HepG2 (cell line): Measurements from ENCODE around the gene CTNND2. TPM values are rescaled to one million over a fixed set of nuclear protein-coding genes. Genes with fewer than 3 reads are reported as not detected.

Experiments used
- BRCA1 ChIP-seq: sonication (generic); formaldehyde crosslinking; IDR thresholded peaks from 2 replicates; pipeline ENCODE4 v1.4.0; 2020; ENCODE audit warnings: missing genetic modification reagents
- DMAP1 ChIP-seq: IDR thresholded peaks from 2 replicates; pipeline ENCODE4 v1.6.1; 2016
- HIVEP1 ChIP-seq: sonication (generic); formaldehyde crosslinking; IDR thresholded peaks from 2 replicates; pipeline ENCODE4 v1.4.0; 2020; ENCODE audit warnings: mild to moderate bottlenecking, missing genetic modification reagents
- HMG20B ChIP-seq: conservative IDR thresholded peaks from 2 replicates; pipeline ENCODE4 v1.6.1; 2016; ENCODE audit warnings: missing genetic modification reagents, missing compliant biosample characterization
- KAT2B ChIP-seq: fragments of 150-350 bp; IDR thresholded peaks from 2 replicates; pipeline ENCODE4 v1.6.1; 2014; ENCODE audit warnings: low read depth, low read length, borderline replicate concordance
- MAFK ChIP-seq, 2 experiments: IDR thresholded peaks in 1 of 2; conservative IDR thresholded peaks in 1 of 2; 2 replicates each; pipeline ENCODE4 v1.6.1; 2011; ENCODE audit warnings: improper control_type of control experiment in 2 of 2, low read length in 2 of 2
- NFKB2 ChIP-seq: sonication (generic); formaldehyde crosslinking; IDR thresholded peaks from 2 replicates; pipeline ENCODE4 v1.4.0; 2020; ENCODE audit warnings: missing genetic modification reagents, borderline replicate concordance
- PRPF4 ChIP-seq: fragments of 200-400 bp; formaldehyde crosslinking; IDR thresholded peaks from 2 replicates; pipeline ENCODE4 v1.6.1; 2016; ENCODE audit warnings: low read length, low read depth; ENCODE audit not compliant: poor library complexity, severe bottlenecking
- REPIN1 ChIP-seq: sonication (generic); formaldehyde crosslinking; IDR thresholded peaks from 2 replicates; pipeline ENCODE4 v1.8.0; 2022; ENCODE audit warnings: missing genetic modification reagents, low read depth, mild to moderate bottlenecking, borderline replicate concordance
- THYN1 ChIP-seq: sonication (generic); formaldehyde crosslinking; IDR thresholded peaks from 2 replicates; pipeline ENCODE4 v1.8.1; 2023; ENCODE audit warnings: low read depth, mild to moderate bottlenecking, moderate library complexity, missing genetic modification reagents, borderline replicate concordance
- TRIM24 ChIP-seq: sonication (generic); formaldehyde crosslinking; IDR thresholded peaks from 2 replicates; pipeline ENCODE4 v1.8.0; 2022; ENCODE audit warnings: mild to moderate bottlenecking, missing genetic modification reagents
- ZBTB39 ChIP-seq: sonication (generic); formaldehyde crosslinking; IDR thresholded peaks from 2 replicates; pipeline ENCODE4 v1.5.0; 2020; ENCODE audit warnings: missing genetic modification reagents
- ZNF207 ChIP-seq: fragments of 450-650 bp; IDR thresholded peaks from 2 replicates; pipeline ENCODE4 v1.6.1; 2016; ENCODE audit warnings: antibody characterized with exemption, borderline replicate concordance
- ZNF234 ChIP-seq: sonication (generic); formaldehyde crosslinking; conservative IDR thresholded peaks from 2 replicates; pipeline ENCODE4 v1.5.1; 2020; ENCODE audit warnings: mild to moderate bottlenecking, missing genetic modification reagents
- ZNF34 ChIP-seq: sonication (generic); formaldehyde crosslinking; IDR thresholded peaks from 2 replicates; pipeline ENCODE4 v1.4.0; 2020; ENCODE audit warnings: mild to moderate bottlenecking, missing genetic modification reagents, borderline replicate concordance
- ZNF350 ChIP-seq: sonication (generic); formaldehyde crosslinking; IDR thresholded peaks from 2 replicates; pipeline ENCODE4 v1.4.0; 2020; ENCODE audit warnings: mild to moderate bottlenecking, low read depth, missing genetic modification reagents, borderline replicate concordance
- ZNF564 ChIP-seq: sonication (generic); formaldehyde crosslinking; IDR thresholded peaks from 2 replicates; pipeline ENCODE4 v1.8.1; 2023; ENCODE audit warnings: mild to moderate bottlenecking, missing genetic modification reagents
- ZZZ3 ChIP-seq: sonication (generic); formaldehyde crosslinking; IDR thresholded peaks from 2 replicates; pipeline ENCODE4 v1.4.0; 2020; ENCODE audit warnings: missing genetic modification reagents, mild to moderate bottlenecking, borderline replicate concordance
- polyA plus RNA-seq, 8 experiments: library from polyadenylated mRNA; depleted of rRNA in 3 of 8; stranded (reverse) in 7 of 8; unstranded in 1 of 8; fragments of >200 nt; fragmentation: Illumina TruSeq in 4 of 8; extraction: Trizol in 4 of 8; gene quantifications; 2 replicates each; pipeline versions ENCODE4 v1.2.1 to v1.2.3, GENCODE V29; 2011 to 2016; ENCODE audit warnings: low read depth in 4 of 8, missing spikeins in 1 of 8, mixed read lengths in 1 of 8; ENCODE audit not compliant: insufficient read depth in 1 of 8
- total RNA-seq, 5 experiments: library from RNA; depleted of rRNA; stranded (reverse); fragments of >200 nt; fragmentation: Illumina TruSeq; extraction: Trizol; gene quantifications; 2 replicates each; pipeline ENCODE4 v1.2.3, GENCODE V29; 2016; ENCODE audit warnings: low read depth in 1 of 5
- TF ChIP-seq, protein P1 (sequence below): sonication (generic); formaldehyde crosslinking; IDR thresholded peaks from 2 replicates; pipeline ENCODE4 v1.4.0; 2020; ENCODE audit warnings: missing genetic modification reagents, borderline replicate concordance
- TF ChIP-seq, protein P2 (sequence below): sonication (generic); formaldehyde crosslinking; IDR thresholded peaks from 2 replicates; pipeline ENCODE4 v1.4.0; 2020; ENCODE audit warnings: missing genetic modification reagents
- TF ChIP-seq, protein P3 (sequence below): sonication (generic); formaldehyde crosslinking; conservative IDR thresholded peaks from 2 replicates; pipeline ENCODE4 v1.4.0; 2020; ENCODE audit warnings: missing genetic modification reagents

CTNND2 gene
- total and polyA plus RNA-seq, 2 of the 13 experiments (the other 11 are each of a cell fraction or from before 2014, with no cell fraction given) = not detected

DNA sequence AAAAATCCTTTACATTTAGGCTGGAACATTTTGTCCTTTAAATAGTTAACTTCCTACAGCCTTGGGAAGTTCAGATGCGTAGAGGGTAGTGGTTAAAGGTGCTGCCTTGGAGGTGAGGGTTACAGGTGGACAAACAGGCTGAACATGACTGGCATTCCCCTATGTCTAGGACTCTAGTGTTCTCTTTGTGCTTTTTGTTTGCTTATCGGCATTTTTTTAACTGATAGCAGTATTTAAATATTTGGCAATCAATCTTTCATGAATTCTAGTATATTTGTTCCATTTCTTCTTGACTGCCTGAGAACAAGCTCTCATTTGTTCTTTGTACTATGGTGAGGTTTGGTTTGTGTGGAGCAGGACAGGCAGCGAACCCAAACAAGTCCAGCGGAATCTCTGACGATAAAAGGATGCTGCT is 307.6 kb downstream of the CTNND2 start (continued):
- TF ChIP-seq, protein P1, sequence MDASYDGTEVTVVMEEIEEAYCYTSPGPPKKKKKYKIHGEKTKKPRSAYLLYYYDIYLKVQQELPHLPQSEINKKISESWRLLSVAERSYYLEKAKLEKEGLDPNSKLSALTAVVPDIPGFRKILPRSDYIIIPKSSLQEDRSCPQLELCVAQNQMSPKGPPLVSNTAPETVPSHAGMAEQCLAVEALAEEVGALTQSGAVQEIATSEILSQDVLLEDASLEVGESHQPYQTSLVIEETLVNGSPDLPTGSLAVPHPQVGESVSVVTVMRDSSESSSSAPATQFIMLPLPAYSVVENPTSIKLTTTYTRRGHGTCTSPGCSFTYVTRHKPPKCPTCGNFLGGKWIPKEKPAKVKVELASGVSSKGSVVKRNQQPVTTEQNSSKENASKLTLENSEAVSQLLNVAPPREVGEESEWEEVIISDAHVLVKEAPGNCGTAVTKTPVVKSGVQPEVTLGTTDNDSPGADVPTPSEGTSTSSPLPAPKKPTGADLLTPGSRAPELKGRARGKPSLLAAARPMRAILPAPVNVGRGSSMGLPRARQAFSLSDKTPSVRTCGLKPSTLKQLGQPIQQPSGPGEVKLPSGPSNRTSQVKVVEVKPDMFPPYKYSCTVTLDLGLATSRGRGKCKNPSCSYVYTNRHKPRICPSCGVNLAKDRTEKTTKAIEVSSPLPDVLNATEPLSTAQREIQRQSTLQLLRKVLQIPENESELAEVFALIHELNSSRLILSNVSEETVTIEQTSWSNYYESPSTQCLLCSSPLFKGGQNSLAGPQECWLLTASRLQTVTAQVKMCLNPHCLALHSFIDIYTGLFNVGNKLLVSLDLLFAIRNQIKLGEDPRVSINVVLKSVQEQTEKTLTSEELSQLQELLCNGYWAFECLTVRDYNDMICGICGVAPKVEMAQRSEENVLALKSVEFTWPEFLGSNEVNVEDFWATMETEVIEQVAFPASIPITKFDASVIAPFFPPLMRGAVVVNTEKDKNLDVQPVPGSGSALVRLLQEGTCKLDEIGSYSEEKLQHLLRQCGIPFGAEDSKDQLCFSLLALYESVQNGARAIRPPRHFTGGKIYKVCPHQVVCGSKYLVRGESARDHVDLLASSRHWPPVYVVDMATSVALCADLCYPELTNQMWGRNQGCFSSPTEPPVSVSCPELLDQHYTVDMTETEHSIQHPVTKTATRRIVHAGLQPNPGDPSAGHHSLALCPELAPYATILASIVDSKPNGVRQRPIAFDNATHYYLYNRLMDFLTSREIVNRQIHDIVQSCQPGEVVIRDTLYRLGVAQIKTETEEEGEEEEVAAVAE (CRISPR knock-in tag) = no peak
- TF ChIP-seq ZZZ3 (CRISPR knock-in tag) = no peak
- no peak for TF ChIP-seq NFKB2 (CRISPR knock-in tag)
- TF ChIP-seq, protein P2, sequence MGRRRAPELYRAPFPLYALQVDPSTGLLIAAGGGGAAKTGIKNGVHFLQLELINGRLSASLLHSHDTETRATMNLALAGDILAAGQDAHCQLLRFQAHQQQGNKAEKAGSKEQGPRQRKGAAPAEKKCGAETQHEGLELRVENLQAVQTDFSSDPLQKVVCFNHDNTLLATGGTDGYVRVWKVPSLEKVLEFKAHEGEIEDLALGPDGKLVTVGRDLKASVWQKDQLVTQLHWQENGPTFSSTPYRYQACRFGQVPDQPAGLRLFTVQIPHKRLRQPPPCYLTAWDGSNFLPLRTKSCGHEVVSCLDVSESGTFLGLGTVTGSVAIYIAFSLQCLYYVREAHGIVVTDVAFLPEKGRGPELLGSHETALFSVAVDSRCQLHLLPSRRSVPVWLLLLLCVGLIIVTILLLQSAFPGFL (CRISPR knock-in tag) = no peak
- no peak for TF ChIP-seq KAT2B
- TF ChIP-seq THYN1 (CRISPR knock-in tag) = no peak
- TF ChIP-seq HIVEP1 (CRISPR knock-in tag) = no peak
- no peak for TF ChIP-seq ZNF207
- TF ChIP-seq ZNF564 (CRISPR knock-in tag) = no peak
- no peak for TF ChIP-seq TRIM24 (CRISPR knock-in tag)
- TF ChIP-seq ZBTB39 = no peak
- TF ChIP-seq REPIN1 = peak; percentile 51; the same call in 1 of the 2 replicates
- no peak for TF ChIP-seq PRPF4
- no peak for TF ChIP-seq ZNF234 (CRISPR knock-in tag)
- peak; percentile 91 for TF ChIP-seq HMG20B
- no peak for TF ChIP-seq ZNF350 (CRISPR knock-in tag)
- no peak for TF ChIP-seq MAFK (conservative IDR thresholded peaks at IDR 0.05 in 1 of 2, IDR thresholded peaks at IDR 0.05 in 1 of 2; ENCODE audit: low read length in 2 of 2)
- TF ChIP-seq ZNF34 (CRISPR knock-in tag) = no peak
- no peak for TF ChIP-seq BRCA1 (CRISPR knock-in tag)
- TF ChIP-seq, protein P3, sequence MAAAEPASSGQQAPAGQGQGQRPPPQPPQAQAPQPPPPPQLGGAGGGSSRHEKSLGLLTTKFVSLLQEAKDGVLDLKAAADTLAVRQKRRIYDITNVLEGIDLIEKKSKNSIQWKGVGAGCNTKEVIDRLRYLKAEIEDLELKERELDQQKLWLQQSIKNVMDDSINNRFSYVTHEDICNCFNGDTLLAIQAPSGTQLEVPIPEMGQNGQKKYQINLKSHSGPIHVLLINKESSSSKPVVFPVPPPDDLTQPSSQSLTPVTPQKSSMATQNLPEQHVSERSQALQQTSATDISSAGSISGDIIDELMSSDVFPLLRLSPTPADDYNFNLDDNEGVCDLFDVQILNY = no peak
- no peak for TF ChIP-seq DMAP1
